ENCODE results near the gene WNT1. TPM values are rescaled to one million over a fixed set of nuclear protein-coding genes. Genes with fewer than 3 reads are reported as not detected.

WNT1 gene
- total and polyA plus RNA-seq, 10 of the 15 experiments (the other 5 are each of a cell fraction or from before 2014, with no cell fraction given): not detected

DNA sequence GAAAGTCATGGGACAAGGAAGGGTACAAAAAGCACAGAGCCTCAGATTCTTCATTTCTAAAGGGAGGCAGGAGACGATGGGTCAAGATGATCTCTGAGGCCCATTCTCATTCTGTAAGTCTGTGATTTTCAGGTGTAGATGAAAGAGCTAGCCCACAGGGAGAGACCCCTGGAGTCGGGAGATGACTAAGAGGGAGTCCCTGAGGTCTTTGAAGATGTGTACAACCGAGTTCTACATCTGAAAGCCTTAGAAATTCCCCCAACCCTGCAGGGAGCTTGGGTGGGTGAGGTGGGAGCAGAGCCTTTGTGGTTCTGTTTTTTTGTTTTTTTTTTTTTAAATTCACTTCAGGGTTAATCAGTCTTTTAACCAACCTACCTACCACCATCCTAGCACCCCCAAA, 9.7 kb upstream of the WNT1 start (continued):
- TF ChIP-seq NFIC (IDR thresholded peaks at IDR 0.05; ENCODE audit: low read depth, low read length) (peak; percentile 61; the same call in 1 of the 2 replicates), EZH2 (IDR thresholded peaks at IDR 0.05; ENCODE audit: borderline replicate concordance, control insufficient read depth, low read depth, low read length) (no peak), POU2F2 (IDR thresholded peaks at IDR 0.05; ENCODE audit: borderline replicate concordance, low read depth, low read length) (no peak), SP1 (IDR thresholded peaks at IDR 0.05; ENCODE audit: low read depth, low read length) (no peak), TCF7 (IDR thresholded peaks at IDR 0.05; ENCODE audit: borderline replicate concordance) (peak; percentile 97)
- TF ChIP-seq, protein P1, sequence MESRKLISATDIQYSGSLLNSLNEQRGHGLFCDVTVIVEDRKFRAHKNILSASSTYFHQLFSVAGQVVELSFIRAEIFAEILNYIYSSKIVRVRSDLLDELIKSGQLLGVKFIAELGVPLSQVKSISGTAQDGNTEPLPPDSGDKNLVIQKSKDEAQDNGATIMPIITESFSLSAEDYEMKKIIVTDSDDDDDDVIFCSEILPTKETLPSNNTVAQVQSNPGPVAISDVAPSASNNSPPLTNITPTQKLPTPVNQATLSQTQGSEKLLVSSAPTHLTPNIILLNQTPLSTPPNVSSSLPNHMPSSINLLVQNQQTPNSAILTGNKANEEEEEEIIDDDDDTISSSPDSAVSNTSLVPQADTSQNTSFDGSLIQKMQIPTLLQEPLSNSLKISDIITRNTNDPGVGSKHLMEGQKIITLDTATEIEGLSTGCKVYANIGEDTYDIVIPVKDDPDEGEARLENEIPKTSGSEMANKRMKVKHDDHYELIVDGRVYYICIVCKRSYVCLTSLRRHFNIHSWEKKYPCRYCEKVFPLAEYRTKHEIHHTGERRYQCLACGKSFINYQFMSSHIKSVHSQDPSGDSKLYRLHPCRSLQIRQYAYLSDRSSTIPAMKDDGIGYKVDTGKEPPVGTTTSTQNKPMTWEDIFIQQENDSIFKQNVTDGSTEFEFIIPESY (IDR thresholded peaks at IDR 0.05): no peak
- TF ChIP-seq, protein P2, sequence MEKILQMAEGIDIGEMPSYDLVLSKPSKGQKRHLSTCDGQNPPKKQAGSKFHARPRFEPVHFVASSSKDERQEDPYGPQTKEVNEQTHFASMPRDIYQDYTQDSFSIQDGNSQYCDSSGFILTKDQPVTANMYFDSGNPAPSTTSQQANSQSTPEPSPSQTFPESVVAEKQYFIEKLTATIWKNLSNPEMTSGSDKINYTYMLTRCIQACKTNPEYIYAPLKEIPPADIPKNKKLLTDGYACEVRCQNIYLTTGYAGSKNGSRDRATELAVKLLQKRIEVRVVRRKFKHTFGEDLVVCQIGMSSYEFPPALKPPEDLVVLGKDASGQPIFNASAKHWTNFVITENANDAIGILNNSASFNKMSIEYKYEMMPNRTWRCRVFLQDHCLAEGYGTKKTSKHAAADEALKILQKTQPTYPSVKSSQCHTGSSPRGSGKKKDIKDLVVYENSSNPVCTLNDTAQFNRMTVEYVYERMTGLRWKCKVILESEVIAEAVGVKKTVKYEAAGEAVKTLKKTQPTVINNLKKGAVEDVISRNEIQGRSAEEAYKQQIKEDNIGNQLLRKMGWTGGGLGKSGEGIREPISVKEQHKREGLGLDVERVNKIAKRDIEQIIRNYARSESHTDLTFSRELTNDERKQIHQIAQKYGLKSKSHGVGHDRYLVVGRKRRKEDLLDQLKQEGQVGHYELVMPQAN (conservative IDR thresholded peaks at IDR 0.05): no peak

All from GM12878 (cell line).